GM12878 (cell line): ENCODE results near the gene RNASEL. TPM values are rescaled to one million over a fixed set of nuclear protein-coding genes. Genes with fewer than 3 reads are reported as not detected.

Experiments used
- ATAC-seq: fragments of 200-7000 bp; cut with Tn5 transposase; 3 replicates; pipeline ENCODE4 v1.9.1; 2020; ENCODE audit warnings: mild to moderate bottlenecking, moderate library complexity
- BruUV-seq: library from RNA; stranded (reverse); fragments of 400-500 nt; replicated peaks from 2 replicates; lab custom pipeline; 2021; lab: Mats Ljungman, UMichigan
- CTCF ChIA-PET: fragments of 300-600 bp; sonication (Branson Sonifier 250); formaldehyde crosslinking; extraction: SDS; loops from one replicate; lab custom pipeline; 2021; ENCODE audit warnings: inconsistent platforms; lab: Yijun Ruan, JAX
- POLR2A ChIA-PET: fragments of 350-600 bp; formaldehyde crosslinking; extraction: SDS; loops from one replicate; lab custom pipeline; 2021; ENCODE audit warnings: inconsistent platforms; lab: Charles Lee
- RAD21 ChIA-PET: fragments of 300-600 bp; sonication (Branson Sonifier 250); formaldehyde crosslinking; loops from one replicate; lab custom pipeline; 2023; ENCODE audit warnings: antibody characterized with exemption; ENCODE audit not compliant: unreplicated experiment; lab: Charles Lee
- SMC1A ChIA-PET: fragments of 300-600 bp; sonication (Branson Sonifier 250); formaldehyde crosslinking; loops from one replicate; lab custom pipeline; 2023; ENCODE audit not compliant: unreplicated experiment, uncharacterized antibody; lab: Charles Lee
- DNase-seq: peaks from one replicate; pipeline ENCODE4 v3.0.0-alpha.2; 2011; ENCODE audit warnings: low read depth, low spot score
- FAIRE-seq: peaks from 3 replicates; lab custom pipeline; 2011; peaks lifted over from hg19 to GRCh38; lab: Jason Lieb, UNC
- H2AFZ ChIP-seq: 2 replicates; pipeline ENCODE4 v1.6.0; 2011; ENCODE audit warnings: low read depth, low read length, control low read depth; ENCODE audit not compliant: control insufficient read depth
- H3K27ac ChIP-seq: 2 replicates; pipeline ENCODE4 v1.5.1; 2011; ENCODE audit warnings: control low read depth; ENCODE audit not compliant: control insufficient read depth, insufficient read depth
- H3K27me3 ChIP-seq, 2 experiments: replicated peaks in 1 of 2; 2 replicates each; pipeline versions ENCODE4 v1.6.0 to v1.6.1; 2011; ENCODE audit warnings: low read length in 1 of 2; ENCODE audit not compliant: control insufficient read depth in 2 of 2, insufficient read depth in 2 of 2
- H3K36me3 ChIP-seq, 2 experiments: 2 replicates each; pipeline ENCODE4 v1.5.1; 2011; ENCODE audit warnings: low read length in 1 of 2; ENCODE audit not compliant: control insufficient read depth in 2 of 2, insufficient read depth in 2 of 2
- H3K4me1 ChIP-seq: 2 replicates; pipeline ENCODE4 v1.6.1; 2011; ENCODE audit warnings: mild to moderate bottlenecking, low read length, moderate library complexity, mixed read lengths; ENCODE audit not compliant: control insufficient read depth, insufficient read depth
- H3K4me2 ChIP-seq: 2 replicates; pipeline ENCODE4 v1.6.0; 2011; ENCODE audit warnings: control low read depth; ENCODE audit not compliant: control insufficient read depth, insufficient read depth
- H3K4me3 ChIP-seq: fragments of 200-600 bp; sonication (generic); 2 replicates; pipeline ENCODE4 v1.5.1; 2016
- H3K79me2 ChIP-seq: 2 replicates; pipeline ENCODE4 v1.6.0; 2011; ENCODE audit warnings: low read length; ENCODE audit not compliant: control insufficient read depth, insufficient read depth
- H3K9ac ChIP-seq: 2 replicates; pipeline ENCODE4 v1.8.0; 2011; ENCODE audit warnings: low read length, control low read depth, mixed read lengths; ENCODE audit not compliant: control insufficient read depth, insufficient read depth
- H3K9me3 ChIP-seq: replicated peaks from 3 replicates; pipeline ENCODE4 v1.5.1; 2011; ENCODE audit warnings: mild to moderate bottlenecking, low read length; ENCODE audit not compliant: control insufficient read depth, insufficient read depth
- H4K20me1 ChIP-seq: 2 replicates; pipeline ENCODE4 v1.6.0; 2011; ENCODE audit not compliant: control insufficient read depth, insufficient read depth
- BHLHE40 ChIP-seq, 2 experiments: fragments of 450-650 bp in 1 of 2; IDR thresholded peaks; 2 replicates each; pipeline ENCODE4 v1.6.1; 2011 to 2017; ENCODE audit warnings: low read depth in 2 of 2, borderline replicate concordance in 1 of 2, improper control_type of control experiment in 1 of 2, low read length in 1 of 2, mild to moderate bottlenecking in 1 of 2
- NR2F1 ChIP-seq: fragments of 450-650 bp; conservative IDR thresholded peaks from 2 replicates; pipeline ENCODE4 v1.6.1; 2017; ENCODE audit warnings: mild to moderate bottlenecking
- PML ChIP-seq: IDR thresholded peaks from 2 replicates; pipeline ENCODE4 v1.6.1; 2012; ENCODE audit warnings: low read length, inconsistent platforms
- RUNX3 ChIP-seq: IDR thresholded peaks from 2 replicates; pipeline ENCODE4 v1.6.1; 2012; ENCODE audit warnings: low read length, inconsistent platforms
- TCF3 ChIP-seq: IDR thresholded peaks from 2 replicates; pipeline ENCODE4 v1.6.1; 2012; ENCODE audit warnings: low read depth, mild to moderate bottlenecking, low read length, borderline replicate concordance; ENCODE audit not compliant: insufficient read depth
- ZNF622 ChIP-seq: fragments of 450-650 bp; IDR thresholded peaks from 2 replicates; pipeline ENCODE4 v1.6.1; 2017; ENCODE audit warnings: mild to moderate bottlenecking, inconsistent platforms
- WGBS: methylation state at CpG from one replicate; pipeline ENCODE4 v1.1.6; 2016; ENCODE audit warnings: low lambda C conversion rate; ENCODE audit not compliant: insufficient replicate concordance, insufficient coverage; ENCODE audit errors: missing lambda C conversion rate; 5-methylcytosine and 5-hydroxymethylcytosine counted together
- in situ Hi-C: fragments of 300-500 bp; cut with MboI; formaldehyde crosslinking; loops from 9 replicates; pipeline ENCODE4 v1.14.3; 2018; ENCODE audit warnings: mixed read lengths
- intact Hi-C: fragments of 100-400 bp; cut with micrococcal nuclease; formaldehyde crosslinking; loops from one replicate; pipeline ENCODE4 v1.14.2; 2022; ENCODE audit not compliant: unreplicated experiment
- polyA plus RNA-seq, 11 experiments: library from polyadenylated mRNA; depleted of rRNA in 4 of 11; unstranded in 6 of 11; stranded (reverse) in 5 of 11; fragments of >200 nt; fragmentation: Nextera tagmentation in 4 of 11; fragmentation: Illumina TruSeq in 1 of 11; extraction: Ambion mirVana in 4 of 11; extraction: Trizol in 1 of 11; gene quantifications; 1 replicate in 1 of 11; 2 replicates in 10 of 11; pipeline versions ENCODE4 v1.2.1 to v1.2.3, GENCODE V29; 2011 to 2016; ENCODE audit warnings: inconsistent platforms in 2 of 11, missing spikeins in 2 of 11, low read depth in 1 of 11
- total RNA-seq, 4 experiments: library from RNA; depleted of rRNA in 3 of 4; stranded (reverse); fragments of >200 nt in 3 of 4; fragmentation: Illumina TruSeq in 1 of 4; extraction: Trizol in 1 of 4; gene quantifications; 2 replicates each; pipeline versions ENCODE4 v1.2.1 to v1.2.3, GENCODE V29; 2013 to 2021
- TF ChIP-seq, protein P1 (sequence below): IDR thresholded peaks from 2 replicates; pipeline ENCODE4 v1.6.1; 2012; ENCODE audit warnings: low read depth, low read length, improper control_type of control experiment

Gene RNASEL
- total and polyA plus RNA-seq, 10 of the 15 experiments (the other 5 are each of a cell fraction or from before 2014, with no cell fraction given), result 3.0 to 10.8 (median 5.0) TPM

DNA sequence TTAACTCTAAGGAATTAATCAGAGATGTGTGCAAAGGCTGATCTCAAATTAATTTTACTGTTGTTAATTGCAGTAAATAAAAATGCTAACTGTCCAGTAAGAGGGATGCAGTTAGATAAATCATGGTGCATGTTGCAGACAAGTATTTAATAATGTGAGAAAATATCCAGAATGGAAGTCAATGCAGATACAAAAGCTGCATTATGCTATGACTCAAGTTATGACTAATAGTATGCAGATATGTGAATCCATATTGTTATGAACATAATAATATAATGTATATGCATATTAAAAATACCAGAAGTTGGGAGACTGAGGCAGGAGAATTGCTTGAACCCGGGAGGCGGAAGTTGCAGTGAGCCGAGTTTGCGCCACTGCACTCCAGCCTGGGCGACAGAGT, 21.4 kb downstream of the RNASEL start:
- intact Hi-C loops, result no loop called here
- Histone ChIP-seq H3K9ac (no peak overlapping the region), H3K4me2 (no peak overlapping the region), H3K4me3 (no peak overlapping the region), H2AFZ (no peak overlapping the region), H3K9me3 (no peaks in the 10 kb centered on the region; the same call in 2 of the 3 replicates), H3K27ac (no peak overlapping the region), H3K4me1 (peaks cover 14% of the 10 kb centered on the region), H3K79me2 (no peaks in the 10 kb centered on the region), H3K36me3 (no peaks in the 10 kb centered on the region), H3K27me3 (peaks cover 0 to under 1% of the 10 kb centered on the region in 2 experiments; a peak in 2 of 4 replicates), H4K20me1 (no peaks in the 10 kb centered on the region)
- TF ChIP-seq BHLHE40 (IDR thresholded peaks at IDR 0.05; ENCODE audit: borderline replicate concordance in 1 of 2, low read depth in 2 of 2, low read length in 1 of 2), result no peak
- TF ChIP-seq RUNX3, result no peak
- TF ChIP-seq PML, result no peak
- TF ChIP-seq ZNF622, result no peak
- no peak for TF ChIP-seq NR2F1
- TF ChIP-seq TCF3, result no peak
- TF ChIP-seq, protein P1, sequence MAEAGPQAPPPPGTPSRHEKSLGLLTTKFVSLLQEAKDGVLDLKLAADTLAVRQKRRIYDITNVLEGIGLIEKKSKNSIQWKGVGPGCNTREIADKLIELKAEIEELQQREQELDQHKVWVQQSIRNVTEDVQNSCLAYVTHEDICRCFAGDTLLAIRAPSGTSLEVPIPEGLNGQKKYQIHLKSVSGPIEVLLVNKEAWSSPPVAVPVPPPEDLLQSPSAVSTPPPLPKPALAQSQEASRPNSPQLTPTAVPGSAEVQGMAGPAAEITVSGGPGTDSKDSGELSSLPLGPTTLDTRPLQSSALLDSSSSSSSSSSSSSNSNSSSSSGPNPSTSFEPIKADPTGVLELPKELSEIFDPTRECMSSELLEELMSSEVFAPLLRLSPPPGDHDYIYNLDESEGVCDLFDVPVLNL, result no peak
- FAIRE-seq (no peak), DNase-seq (no peak), ATAC-seq (no peak)
- ChIA-PET CTCF (interaction anchor here (1.2 to 1.8 kb wide), 3 partner anchors 36 to 217 kb away, joined by 3 to 5 read pairs (median 5); no protein-coding TSS in a partner anchor), SMC1A (interaction anchor here (1.3 to 1.8 kb wide), 2 partner anchors 30 to 217 kb away, joined by 4 to 7 read pairs; no protein-coding TSS in a partner anchor), RAD21 (no interaction called here), POLR2A (no interaction called here)
- in situ Hi-C loops, result no loop called here
- no TSS peak for BruUV-seq
- WGBS, result 92% methylated on average over 5 of the region's 5 CpGs
